ENCODE results near the gene PSTPIP1.

DNA sequence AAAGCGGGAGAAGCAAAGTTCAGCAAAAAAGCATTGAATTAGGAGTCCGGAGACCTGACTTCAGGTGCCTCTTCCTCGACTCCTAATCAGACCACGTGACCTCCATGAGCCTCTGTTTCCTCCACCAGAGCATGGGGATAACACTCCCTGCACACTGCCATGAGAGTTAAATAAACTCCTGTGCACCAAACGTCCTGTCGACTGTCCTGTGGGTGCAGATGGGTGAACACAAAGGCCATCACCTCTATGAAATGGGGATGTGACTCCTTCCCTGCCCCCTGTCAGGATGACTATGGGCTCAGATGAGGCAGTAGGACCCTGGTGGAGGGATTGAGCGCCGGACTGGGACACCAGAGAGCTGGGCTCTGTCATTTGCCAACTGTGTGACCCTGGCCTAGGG lies 89.5 kb downstream of the PSTPIP1 start:
- TF ChIP-seq SUZ12 (IDR thresholded peaks at IDR 0.05; ENCODE audit: extremely low read depth, insufficient read depth, insufficient read length) (no peak), ZNF274 (IDR thresholded peaks at IDR 0.05; ENCODE audit: low read depth, low read length) (no peak)

All from NT2/D1 (cell line).